Activated CD8-positive, alpha-beta memory T cell treated with anti-CD3 and anti-CD28 coated beads, Interleukin-2, amount 50 U/mL, for 48 hours (primary cell): ENCODE results near the gene ADAMTSL3.

Source experiments
- DNase-seq: peaks from one replicate; pipeline ENCODE4 v3.0.0-alpha.2; 2020

The ADAMTSL3 gene

GRCh38 chr15:83655237-83655616 is 1.3 kb downstream of the ADAMTSL3 start:
- no peak for DNase-seq

GRCh38 chr15:83656192-83656591 is 2.3 kb downstream of the ADAMTSL3 start:
- DNase-seq, result no peak

- DNase-seq, result no peak
Observed at GRCh38 chr15:83656943-83657528, 3.1 kb downstream of the ADAMTSL3 start.

GRCh38 chr15:83657549-83657948 is 3.6 kb downstream of the ADAMTSL3 start:
- no peak for DNase-seq

- no peak for DNase-seq
Observed at GRCh38 chr15:83658430-83659416, 4.8 kb downstream of the ADAMTSL3 start.

- DNase-seq, result no peak
Observed at GRCh38 chr15:83659417-83659812, 5.5 kb downstream of the ADAMTSL3 start.

- DNase-seq, result no peak
Observed at GRCh38 chr15:83665480-83665879, 11.6 kb downstream of the ADAMTSL3 start.

- no peak for DNase-seq
Observed at GRCh38 chr15:83670672-83671229, 16.8 kb downstream of the ADAMTSL3 start.

GRCh38 chr15:83671603-83672002 is 17.7 kb downstream of the ADAMTSL3 start:
- DNase-seq, result no peak

- DNase-seq, result no peak
Observed at GRCh38 chr15:83673385-83673784, 19.5 kb downstream of the ADAMTSL3 start.

GRCh38 chr15:83682476-83683088 is 28.7 kb downstream of the ADAMTSL3 start:
- no peak for DNase-seq

- DNase-seq, result no peak
Observed at GRCh38 chr15:83685916-83686332, 32.0 kb downstream of the ADAMTSL3 start.

- DNase-seq, result no peak
Observed at GRCh38 chr15:83688201-83688600, 34.3 kb downstream of the ADAMTSL3 start.

- no peak for DNase-seq
Observed at GRCh38 chr15:83690676-83691075, 36.8 kb downstream of the ADAMTSL3 start.

- no peak for DNase-seq
Observed at GRCh38 chr15:83692746-83693581, 39.0 kb downstream of the ADAMTSL3 start.

GRCh38 chr15:83694015-83694414 is 40.1 kb downstream of the ADAMTSL3 start:
- DNase-seq, result no peak

- no peak for DNase-seq
Observed at GRCh38 chr15:83694536-83694935, 40.6 kb downstream of the ADAMTSL3 start.

- DNase-seq, result no peak
Observed at GRCh38 chr15:83695246-83695645, 41.3 kb downstream of the ADAMTSL3 start.

GRCh38 chr15:83695901-83696425 is 42.0 kb downstream of the ADAMTSL3 start:
- no peak for DNase-seq

GRCh38 chr15:83697716-83698115 is 43.8 kb downstream of the ADAMTSL3 start:
- no peak for DNase-seq

GRCh38 chr15:83698294-83698693 is 44.4 kb downstream of the ADAMTSL3 start:
- DNase-seq, result no peak

GRCh38 chr15:83699028-83699427 is 45.1 kb downstream of the ADAMTSL3 start:
- no peak for DNase-seq
